Measurements from ENCODE around the gene CTDP1.

The CTDP1 gene

GRCh38 chr18:79657342-79657996 is 22.1 kb upstream of the CTDP1 start:
- no peak for DNase-seq (ENCODE audit: low spot score)
- POLR2A ChIA-PET (ENCODE audit: low non-redundant PET), result no interaction called here
- CTCF ChIA-PET, result interaction anchor here (0.5 to 0.6 kb wide), 2 partner anchors 14 to 205 kb away, joined by 3 to 4 read pairs; no protein-coding TSS in a partner anchor
- TF ChIP-seq, protein P1, sequence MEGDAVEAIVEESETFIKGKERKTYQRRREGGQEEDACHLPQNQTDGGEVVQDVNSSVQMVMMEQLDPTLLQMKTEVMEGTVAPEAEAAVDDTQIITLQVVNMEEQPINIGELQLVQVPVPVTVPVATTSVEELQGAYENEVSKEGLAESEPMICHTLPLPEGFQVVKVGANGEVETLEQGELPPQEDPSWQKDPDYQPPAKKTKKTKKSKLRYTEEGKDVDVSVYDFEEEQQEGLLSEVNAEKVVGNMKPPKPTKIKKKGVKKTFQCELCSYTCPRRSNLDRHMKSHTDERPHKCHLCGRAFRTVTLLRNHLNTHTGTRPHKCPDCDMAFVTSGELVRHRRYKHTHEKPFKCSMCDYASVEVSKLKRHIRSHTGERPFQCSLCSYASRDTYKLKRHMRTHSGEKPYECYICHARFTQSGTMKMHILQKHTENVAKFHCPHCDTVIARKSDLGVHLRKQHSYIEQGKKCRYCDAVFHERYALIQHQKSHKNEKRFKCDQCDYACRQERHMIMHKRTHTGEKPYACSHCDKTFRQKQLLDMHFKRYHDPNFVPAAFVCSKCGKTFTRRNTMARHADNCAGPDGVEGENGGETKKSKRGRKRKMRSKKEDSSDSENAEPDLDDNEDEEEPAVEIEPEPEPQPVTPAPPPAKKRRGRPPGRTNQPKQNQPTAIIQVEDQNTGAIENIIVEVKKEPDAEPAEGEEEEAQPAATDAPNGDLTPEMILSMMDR (conservative IDR thresholded peaks at IDR 0.05; ENCODE audit: low read depth), result 0 out of 2 replicates have a peak, but pooled peaks have one; percentile 13
- H3K27ac ChIP-seq, result no peak overlapping the region

- CTCF ChIA-PET, result no interaction called here
- TF ChIP-seq, protein P1 (conservative IDR thresholded peaks at IDR 0.05; ENCODE audit: low read depth), result no peak
- H3K27ac ChIP-seq, result no peak overlapping the region
- DNase-seq (ENCODE audit: low spot score), result no peak
- POLR2A ChIA-PET (ENCODE audit: low non-redundant PET), result no interaction called here
These were observed 21.2 kb upstream of the CTDP1 start for GRCh38 chr18:79658366-79658765.

GRCh38 chr18:79659733-79660132 is 19.9 kb upstream of the CTDP1 start:
- H3K27ac ChIP-seq, result no peak overlapping the region
- ChIA-PET CTCF (interaction anchor here (0.6 kb wide), 1 partner anchor 633 kb away, joined by 4 read pairs; no protein-coding TSS in a partner anchor), POLR2A (ENCODE audit: low non-redundant PET) (no interaction called here)
- TF ChIP-seq, protein P1 (conservative IDR thresholded peaks at IDR 0.05; ENCODE audit: low read depth), result no peak
- DNase-seq (ENCODE audit: low spot score), result no peak

DNA sequence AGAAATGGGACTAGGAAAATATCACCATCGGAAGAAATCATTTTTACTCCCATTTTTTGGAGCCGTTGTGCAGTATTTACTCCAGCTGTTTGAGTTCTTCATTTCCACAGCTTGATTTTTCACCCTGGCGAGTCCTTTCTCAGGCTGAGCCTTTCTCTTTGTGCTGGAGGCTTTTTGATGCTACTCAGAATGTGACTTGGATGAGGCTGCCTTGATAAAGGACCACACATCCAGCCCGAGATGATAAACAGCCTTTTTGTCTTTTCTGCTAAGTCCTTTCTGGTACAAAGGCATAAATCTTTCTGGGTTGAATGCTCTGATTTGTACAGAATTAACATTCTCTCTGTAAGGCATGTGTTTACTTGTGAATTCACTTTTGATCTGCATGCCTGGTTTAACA is 17.6 kb upstream of the CTDP1 start:
- TF ChIP-seq, protein P1 (conservative IDR thresholded peaks at IDR 0.05; ENCODE audit: low read depth), result no peak
- ChIA-PET CTCF (no interaction called here), POLR2A (ENCODE audit: low non-redundant PET) (no interaction called here)
- DNase-seq (ENCODE audit: low spot score), result no peak
- no peak overlapping the region for H3K27ac ChIP-seq

- ChIA-PET POLR2A (ENCODE audit: low non-redundant PET) (no interaction called here), CTCF (no interaction called here)
- TF ChIP-seq, protein P1 (conservative IDR thresholded peaks at IDR 0.05; ENCODE audit: low read depth), result no peak
These were observed 17.2 kb upstream of the CTDP1 start for GRCh38 chr18:79662439-79662838.

GRCh38 chr18:79664525-79665125 is 15.0 kb upstream of the CTDP1 start:
- ChIA-PET CTCF (no interaction called here), POLR2A (ENCODE audit: low non-redundant PET) (no interaction called here)
- peak; percentile 70 for DNase-seq (ENCODE audit: low spot score)
- H3K27ac ChIP-seq, result no peak overlapping the region
- TF ChIP-seq, protein P1 (conservative IDR thresholded peaks at IDR 0.05; ENCODE audit: low read depth), result no peak

More at GRCh38 chr18:79662439-79662838, 17.2 kb upstream of the CTDP1 start:
- DNase-seq (ENCODE audit: low spot score), result no peak
- no peak overlapping the region for H3K27ac ChIP-seq

All from RWPE1 (cell line).